ENCODE measurements around the gene ATP10B.

DNA sequence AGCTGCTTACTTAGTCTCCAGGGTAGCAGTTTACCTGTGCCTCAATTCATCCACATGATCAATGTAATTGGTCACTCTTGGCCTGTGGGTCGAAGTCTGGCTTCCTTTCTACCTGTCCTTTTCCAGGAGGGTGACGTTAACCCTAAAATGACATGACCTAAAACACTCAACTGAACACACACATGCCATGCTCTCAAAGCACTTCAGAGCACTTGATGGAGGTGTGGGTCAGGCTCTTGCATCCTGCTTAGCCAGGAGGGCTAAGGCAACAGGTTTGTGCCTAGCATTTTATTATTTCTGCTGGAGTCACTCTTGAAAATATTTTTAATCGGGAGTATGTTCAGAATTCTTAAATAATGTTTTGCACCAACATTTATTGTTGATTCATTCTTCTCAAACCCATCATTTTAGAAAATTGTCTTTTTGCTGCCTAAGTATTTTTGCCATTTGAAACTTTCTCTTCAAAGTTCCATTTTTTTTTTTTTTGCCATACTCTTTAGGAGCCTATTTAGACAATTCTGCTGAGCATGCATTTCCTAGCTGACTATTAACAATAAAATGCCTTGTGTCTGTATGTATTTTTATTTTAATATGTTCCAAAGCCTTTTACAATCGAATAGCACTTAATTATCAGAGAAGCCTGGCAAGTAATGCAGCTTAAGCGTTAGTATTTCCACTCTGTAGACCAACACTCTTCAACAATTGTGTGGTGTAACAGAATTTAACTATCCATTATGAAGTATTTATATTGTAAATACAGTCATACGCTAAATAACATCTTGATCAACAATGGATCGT lies 59.1 kb downstream of the ATP10B start:
- TF ChIP-seq, protein P1, sequence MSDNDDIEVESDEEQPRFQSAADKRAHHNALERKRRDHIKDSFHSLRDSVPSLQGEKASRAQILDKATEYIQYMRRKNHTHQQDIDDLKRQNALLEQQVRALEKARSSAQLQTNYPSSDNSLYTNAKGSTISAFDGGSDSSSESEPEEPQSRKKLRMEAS (CRISPR knock-in tag; IDR thresholded peaks at IDR 0.05), result no peak
- TF ChIP-seq, protein P2, sequence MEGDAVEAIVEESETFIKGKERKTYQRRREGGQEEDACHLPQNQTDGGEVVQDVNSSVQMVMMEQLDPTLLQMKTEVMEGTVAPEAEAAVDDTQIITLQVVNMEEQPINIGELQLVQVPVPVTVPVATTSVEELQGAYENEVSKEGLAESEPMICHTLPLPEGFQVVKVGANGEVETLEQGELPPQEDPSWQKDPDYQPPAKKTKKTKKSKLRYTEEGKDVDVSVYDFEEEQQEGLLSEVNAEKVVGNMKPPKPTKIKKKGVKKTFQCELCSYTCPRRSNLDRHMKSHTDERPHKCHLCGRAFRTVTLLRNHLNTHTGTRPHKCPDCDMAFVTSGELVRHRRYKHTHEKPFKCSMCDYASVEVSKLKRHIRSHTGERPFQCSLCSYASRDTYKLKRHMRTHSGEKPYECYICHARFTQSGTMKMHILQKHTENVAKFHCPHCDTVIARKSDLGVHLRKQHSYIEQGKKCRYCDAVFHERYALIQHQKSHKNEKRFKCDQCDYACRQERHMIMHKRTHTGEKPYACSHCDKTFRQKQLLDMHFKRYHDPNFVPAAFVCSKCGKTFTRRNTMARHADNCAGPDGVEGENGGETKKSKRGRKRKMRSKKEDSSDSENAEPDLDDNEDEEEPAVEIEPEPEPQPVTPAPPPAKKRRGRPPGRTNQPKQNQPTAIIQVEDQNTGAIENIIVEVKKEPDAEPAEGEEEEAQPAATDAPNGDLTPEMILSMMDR (IDR thresholded peaks at IDR 0.05), result no peak
- TF ChIP-seq TP53 (CRISPR knock-in tag; IDR thresholded peaks at IDR 0.05), result no peak

Measured in WTC11 (cell line).